Lower leg skin (tissue), 4 donors: ENCODE results near the gene PLK5. TPM values are rescaled to one million over a fixed set of nuclear protein-coding genes. Genes with fewer than 3 reads are reported as not detected.

ENCODE experiments used
- DNase-seq, 2 donors: peaks; one replicate each; pipeline ENCODE4 v3.0.0-alpha.2; 2019; ENCODE audit warnings: low spot score in 2 of 2
- H3K4me3 ChIP-seq: fragments of 200-600 bp; sonication (generic); 2 replicates; pipeline ENCODE4 v1.5.1; 2017; ENCODE audit warnings: mild to moderate bottlenecking, low read depth; ENCODE audit not compliant: poor library complexity, severe bottlenecking
- POLR2A ChIP-seq, 2 donors: fragments of 450-650 bp; IDR thresholded peaks; one replicate each; pipeline ENCODE4 v1.6.1; 2016 to 2017; ENCODE audit warnings: antibody characterized with exemption in 2 of 2, mild to moderate bottlenecking in 1 of 2, moderate library complexity in 1 of 2
- WGBS, 2 donors: methylation state at CpG; one replicate each; pipeline ENCODE4 v1.1.5; 2018; 5-methylcytosine and 5-hydroxymethylcytosine counted together
- intact Hi-C: fragments of 100-400 bp; cut with DNase I; formaldehyde crosslinking; loops from one replicate; pipeline ENCODE4 v1.15.0; 2023; ENCODE audit warnings: low total_unique reads
- total RNA-seq, 4 donors: library from RNA; depleted of rRNA; stranded (reverse); fragments of >200 nt; gene quantifications; one replicate each; pipeline ENCODE4 v1.1.0, GENCODE V29; 2016
- TF ChIP-seq, protein P1 (sequence below), 3 donors: fragments of 450-650 bp; IDR thresholded peaks; one replicate each; pipeline ENCODE4 v1.5.1; 2016; ENCODE audit warnings: antibody characterized with exemption in 3 of 3, mild to moderate bottlenecking in 3 of 3, moderate library complexity in 2 of 3

The PLK5 gene
- total RNA-seq, 4 donors from 2014 or later, result 0.23 to 0.84 TPM; not detected in 2

DNA sequence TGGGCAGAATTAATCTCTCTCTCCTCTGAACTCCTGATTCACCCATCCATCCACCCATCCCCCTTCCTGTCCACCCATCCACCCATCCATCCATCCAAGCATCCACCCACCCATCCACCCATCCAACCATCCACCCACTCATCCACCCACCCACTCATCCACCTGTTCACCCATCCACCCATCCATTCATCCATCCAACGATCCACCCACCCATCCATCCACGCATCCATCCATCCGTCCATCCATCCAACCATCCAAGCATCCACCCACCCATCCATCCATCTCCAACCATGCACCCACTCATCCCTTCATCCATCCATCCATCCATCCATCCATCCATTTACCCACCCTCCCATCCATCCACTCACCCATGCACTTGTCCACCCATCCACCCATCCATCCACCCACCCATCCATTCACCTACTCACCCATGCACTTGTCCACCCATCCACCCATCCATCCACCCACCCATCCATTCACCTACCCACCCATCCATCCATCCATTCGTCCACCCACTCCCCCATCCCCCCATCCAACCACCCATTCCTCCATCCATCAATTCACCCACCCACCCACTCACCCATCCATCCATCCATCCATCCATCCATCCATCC, 25.6 kb downstream of the PLK5 start:
- TF ChIP-seq POLR2A (IDR thresholded peaks at IDR 0.05), result no peak
- TF ChIP-seq, protein P1, sequence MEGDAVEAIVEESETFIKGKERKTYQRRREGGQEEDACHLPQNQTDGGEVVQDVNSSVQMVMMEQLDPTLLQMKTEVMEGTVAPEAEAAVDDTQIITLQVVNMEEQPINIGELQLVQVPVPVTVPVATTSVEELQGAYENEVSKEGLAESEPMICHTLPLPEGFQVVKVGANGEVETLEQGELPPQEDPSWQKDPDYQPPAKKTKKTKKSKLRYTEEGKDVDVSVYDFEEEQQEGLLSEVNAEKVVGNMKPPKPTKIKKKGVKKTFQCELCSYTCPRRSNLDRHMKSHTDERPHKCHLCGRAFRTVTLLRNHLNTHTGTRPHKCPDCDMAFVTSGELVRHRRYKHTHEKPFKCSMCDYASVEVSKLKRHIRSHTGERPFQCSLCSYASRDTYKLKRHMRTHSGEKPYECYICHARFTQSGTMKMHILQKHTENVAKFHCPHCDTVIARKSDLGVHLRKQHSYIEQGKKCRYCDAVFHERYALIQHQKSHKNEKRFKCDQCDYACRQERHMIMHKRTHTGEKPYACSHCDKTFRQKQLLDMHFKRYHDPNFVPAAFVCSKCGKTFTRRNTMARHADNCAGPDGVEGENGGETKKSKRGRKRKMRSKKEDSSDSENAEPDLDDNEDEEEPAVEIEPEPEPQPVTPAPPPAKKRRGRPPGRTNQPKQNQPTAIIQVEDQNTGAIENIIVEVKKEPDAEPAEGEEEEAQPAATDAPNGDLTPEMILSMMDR (IDR thresholded peaks at IDR 0.05), result no peak
- no peak overlapping the region for H3K4me3 ChIP-seq
- DNase-seq, result no peak
- WGBS, 2 donors, result 85 to 90% methylated on average over 4 of the region's 4 CpGs
- intact Hi-C loops, result loop anchor here (5.0 kb wide), 1 partner anchor 123 kb away; no protein-coding TSS in a partner anchor

DNA sequence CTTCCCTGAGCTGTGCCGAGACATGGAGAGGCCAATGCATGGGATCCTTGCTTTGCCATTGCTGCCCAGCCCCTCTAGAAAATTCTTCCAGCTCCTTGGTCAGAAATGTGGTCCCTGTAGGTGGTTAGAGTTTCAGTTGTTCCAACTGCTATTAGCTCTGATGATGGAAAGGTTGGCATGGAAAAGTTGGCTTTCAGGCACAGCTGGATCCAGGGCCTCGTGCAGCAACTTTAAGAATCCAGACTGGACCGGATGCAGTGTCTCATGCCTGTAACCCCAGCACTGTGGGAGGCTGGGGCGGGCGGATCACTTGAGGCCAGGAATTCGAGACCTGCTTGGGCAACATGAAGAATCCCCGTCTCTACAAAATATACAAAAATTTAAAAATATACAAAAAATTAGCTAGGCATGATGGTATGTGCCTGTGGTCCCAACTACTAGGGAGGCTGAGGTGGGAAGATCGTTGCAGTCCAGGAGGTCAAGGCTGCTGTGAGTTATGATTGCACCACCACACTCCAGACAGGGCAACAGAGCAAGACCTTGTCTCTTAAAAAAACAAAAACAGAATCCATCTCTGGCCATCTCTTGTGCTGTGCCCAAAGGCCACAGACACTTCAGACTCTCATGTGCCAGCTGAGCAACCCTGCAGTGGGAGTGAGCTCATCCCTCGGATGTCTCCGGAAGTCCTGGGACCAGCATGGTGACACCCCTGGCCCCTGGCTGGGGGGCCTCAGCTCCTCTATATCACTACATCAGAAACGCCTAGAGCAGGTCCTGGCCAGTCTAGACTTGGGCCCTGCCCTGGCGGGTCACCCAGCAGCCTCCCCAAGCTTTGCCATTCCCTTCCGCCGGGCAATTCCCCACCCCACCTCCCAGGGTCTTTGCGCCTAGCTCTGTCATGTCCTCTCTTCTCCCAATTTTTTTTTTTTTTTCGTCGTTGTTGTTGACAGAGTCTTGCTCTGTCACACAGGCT, 27.5 kb downstream of the PLK5 start:
- TF ChIP-seq, protein P1 (IDR thresholded peaks at IDR 0.05), result no peak
- TF ChIP-seq POLR2A (IDR thresholded peaks at IDR 0.05), result no peak
- DNase-seq, result no peak
- 80% methylated on average over 17 of the region's 17 CpGs for WGBS, 2 donors
- no peak overlapping the region for H3K4me3 ChIP-seq
- intact Hi-C loops, result no loop called here

DNA sequence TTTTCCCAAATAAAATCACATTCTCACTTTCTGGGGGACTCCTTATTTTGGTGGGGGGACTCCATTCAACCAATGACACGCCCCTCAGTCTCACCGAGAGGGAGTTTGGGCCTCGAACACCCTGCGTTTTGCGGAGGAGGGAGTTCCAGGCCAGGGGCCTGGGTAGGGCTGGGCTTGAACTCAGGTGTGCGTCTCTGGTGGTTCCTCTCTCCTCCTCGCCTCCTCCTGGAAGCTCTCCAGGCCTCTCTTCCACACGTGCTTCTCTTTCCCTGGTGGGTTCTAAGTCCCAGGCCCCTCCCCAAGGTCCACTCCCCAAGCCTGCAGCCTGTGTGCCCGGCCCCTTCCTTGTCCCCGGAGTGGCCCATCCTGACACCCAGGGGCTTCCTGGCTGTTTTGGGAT, 29.5 kb downstream of the PLK5 start:
- WGBS, 2 donors, result 88 to 92% methylated on average over 10 of the region's 10 CpGs
- intact Hi-C loops, result no loop called here
- no peak for DNase-seq
- TF ChIP-seq, protein P1 (IDR thresholded peaks at IDR 0.05), result no peak
- TF ChIP-seq POLR2A (IDR thresholded peaks at IDR 0.05), result no peak
- no peak overlapping the region for H3K4me3 ChIP-seq

DNA sequence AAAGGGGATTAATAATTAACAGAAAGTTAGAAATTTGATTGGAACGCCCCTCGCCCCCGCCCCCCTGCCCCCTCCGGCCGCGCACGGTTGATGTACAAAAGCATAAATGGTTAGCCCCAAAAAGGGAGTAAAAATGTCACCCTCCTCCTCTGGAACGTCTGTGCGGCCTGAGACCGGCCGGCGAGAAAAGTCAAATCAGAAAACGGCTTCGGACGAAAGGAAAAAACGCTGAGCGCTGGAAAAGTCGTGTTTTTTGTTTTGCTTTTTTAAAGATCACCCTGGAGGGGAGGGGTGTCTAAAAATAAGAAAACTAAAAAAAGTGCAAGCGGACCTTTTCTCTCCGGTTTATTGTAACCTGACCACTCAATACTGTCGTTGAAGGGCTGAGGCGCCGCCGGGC, 31.1 kb downstream of the PLK5 start:
- no peak overlapping the region for H3K4me3 ChIP-seq
- TF ChIP-seq POLR2A (IDR thresholded peaks at IDR 0.05), result no peak
- TF ChIP-seq, protein P1 (IDR thresholded peaks at IDR 0.05), result no peak
- WGBS, 2 donors, result 92 to 93% methylated on average over 24 of the region's 24 CpGs
- DNase-seq, result no peak
- intact Hi-C loops, result no loop called here

DNA sequence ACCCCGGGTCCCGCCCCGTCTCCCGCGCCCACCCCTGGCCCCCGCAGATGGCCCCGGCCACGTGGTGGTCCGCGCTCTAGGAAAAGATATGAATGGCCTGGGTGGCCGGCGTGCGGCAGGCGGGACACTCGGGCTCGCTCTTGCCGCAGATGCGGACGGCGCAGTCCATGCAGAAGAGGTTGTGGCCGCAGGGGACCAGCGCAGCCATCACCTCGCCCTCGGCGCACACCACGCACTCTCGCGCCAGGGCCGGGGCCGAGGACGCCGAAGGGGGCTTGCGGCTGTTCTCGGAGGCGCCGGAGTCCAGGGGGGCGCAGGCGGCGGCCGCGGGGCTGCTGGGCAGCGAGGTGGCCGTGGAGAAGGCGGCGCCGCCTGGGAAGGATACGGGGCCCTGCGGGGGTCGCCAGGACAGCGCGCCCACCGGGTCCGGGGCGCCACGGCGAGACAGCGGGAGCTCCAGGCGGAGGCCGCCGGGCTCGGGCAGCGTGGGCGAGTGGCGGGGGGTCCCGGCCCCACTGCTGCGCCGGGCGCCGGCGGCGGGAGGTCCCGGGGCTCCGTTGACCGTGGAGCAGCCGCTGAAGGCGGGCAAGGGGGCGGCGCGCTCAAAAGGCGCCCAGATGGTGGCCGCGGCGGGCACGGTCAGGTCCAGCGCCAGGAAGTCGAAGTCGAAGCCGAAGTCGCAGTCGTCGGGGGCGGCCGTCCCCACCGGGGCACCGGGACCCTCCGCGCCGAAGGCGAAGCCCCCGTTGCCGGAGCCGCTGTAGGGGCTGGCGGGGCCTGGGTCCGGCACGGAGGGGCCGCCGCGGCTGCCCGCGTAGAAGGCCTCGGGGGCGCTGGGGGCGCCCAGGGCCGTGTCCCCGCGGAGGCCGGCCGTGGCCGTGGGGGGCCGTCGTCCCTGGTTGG, 31.9 kb downstream of the PLK5 start:
- TF ChIP-seq POLR2A (IDR thresholded peaks at IDR 0.05), result no peak
- TF ChIP-seq, protein P1 (IDR thresholded peaks at IDR 0.05), result no peak
- no peak overlapping the region for H3K4me3 ChIP-seq
- DNase-seq, result no peak
- intact Hi-C loops, result no loop called here
- 94% methylated on average over 101 to 115 of the region's 121 CpGs for WGBS, 2 donors
